Mucosa of rectum (tissue), 2 donors: Measurements from ENCODE around the gene DOK4.
"Not testable (repeated sequence)": the region's sequence is repeated elsewhere in the genome, so short reads cannot be mapped to it uniquely, and the experiment has no call there.

Experiments
- H3K27ac ChIP-seq, 2 donors: one replicate each; pipeline ENCODE4 v1.7.0; 2013; ENCODE audit warnings: inconsistent platforms in 2 of 2, low read depth in 2 of 2, low read length in 2 of 2
- H3K27me3 ChIP-seq, 2 donors: one replicate each; pipeline ENCODE4 v1.7.0; 2013; ENCODE audit warnings: low read length in 2 of 2; ENCODE audit not compliant: control insufficient read depth in 2 of 2, insufficient read depth in 2 of 2
- H3K36me3 ChIP-seq, 2 donors: one replicate each; pipeline ENCODE4 v1.7.0; 2013; ENCODE audit warnings: low read length in 2 of 2; ENCODE audit not compliant: control insufficient read depth in 2 of 2, insufficient read depth in 2 of 2
- H3K4me1 ChIP-seq, 2 donors: one replicate each; pipeline ENCODE4 v1.7.0; 2013; ENCODE audit warnings: low read length in 2 of 2, mild to moderate bottlenecking in 1 of 2; ENCODE audit not compliant: control insufficient read depth in 2 of 2, insufficient read depth in 2 of 2
- H3K4me3 ChIP-seq, 2 donors: one replicate each; pipeline ENCODE4 v1.7.0; 2013; ENCODE audit warnings: low read length in 2 of 2
- H3K9ac ChIP-seq, 2 donors: one replicate each; pipeline ENCODE4 v1.7.0; 2013; ENCODE audit warnings: low read length in 2 of 2, low read depth in 1 of 2, mild to moderate bottlenecking in 1 of 2
- H3K9me3 ChIP-seq, 2 donors: one replicate each; pipeline ENCODE4 v1.7.0; 2013; ENCODE audit warnings: low read length in 2 of 2; ENCODE audit not compliant: control insufficient read depth in 2 of 2
- donor health status: healthy.
- donor health status: Normal muscosa, but diverticular disease.

The DOK4 gene

GRCh38 chr16:57452021-57452420 is 34.3 kb downstream of the DOK4 start:
- Histone ChIP-seq H3K9me3 (no peaks in the 10 kb centered on the region), H3K9ac (no peak overlapping the region), H3K4me3 (no peak overlapping the region), H3K27me3 (no peaks in the 10 kb centered on the region), H3K4me1 (peaks cover 2 to 9% of the 10 kb centered on the region in 2 donors), H3K36me3 (peaks cover 56% of the 10 kb centered on the region in 2 donors), H3K27ac (no peak overlapping the region)

GRCh38 chr16:57447186-57447962 is 38.9 kb downstream of the DOK4 start, which contains the start of the genes CIAPIN1 and COQ9:
Gene CIAPIN1, minus strand, starts transcription at chr16:57447385. Its CDS starts 6,457 bp downstream, at chr16:57440928.
Gene COQ9, plus strand, starts transcription at chr16:57447479. Its CDS starts 27 bp downstream, at chr16:57447506.
- H3K36me3 ChIP-seq = peaks cover 12 to 16% of the 10 kb centered on the region in 2 donors
- no peaks in the 10 kb centered on the region for H3K9me3 ChIP-seq
- H3K27me3 ChIP-seq = no peaks in the 10 kb centered on the region
- H3K27ac ChIP-seq = peak within 1 kb of the TSS; percentile 86 to 89
- peak within 1 kb of the TSS; percentile 67 to 99 for H3K4me3 ChIP-seq
- peaks cover 11 to 14% of the 10 kb centered on the region in 2 donors for H3K4me1 ChIP-seq
- peak within 1 kb of the TSS; percentile 81 to 95 for H3K9ac ChIP-seq

GRCh38 chr16:57446531-57447185 is 39.6 kb downstream of the DOK4 start:
- H3K27ac ChIP-seq = peak overlapping the region; percentile 86 to 89
- peak overlapping the region; percentile 67 to 99 for H3K4me3 ChIP-seq
- H3K4me1 ChIP-seq = peaks cover 11 to 14% of the 10 kb centered on the region in 2 donors
- no peaks in the 10 kb centered on the region for H3K9me3 ChIP-seq
- peak overlapping the region; percentile 81 to 88 for H3K9ac ChIP-seq
- peaks cover 7 to 10% of the 10 kb centered on the region in 2 donors for H3K36me3 ChIP-seq
- H3K27me3 ChIP-seq = no peaks in the 10 kb centered on the region

GRCh38 chr16:57445510-57445909 is 40.8 kb downstream of the DOK4 start:
- Histone ChIP-seq H3K27ac (no peak overlapping the region), H3K9ac (no peak overlapping the region), H3K9me3 (no peaks in the 10 kb centered on the region), H3K4me3 (no peak overlapping the region), H3K4me1 (peaks cover 11 to 14% of the 10 kb centered on the region in 2 donors), H3K36me3 (peaks cover 0 to 6% of the 10 kb centered on the region in 2 donors), H3K27me3 (no peaks in the 10 kb centered on the region)

GRCh38 chr16:57444711-57445110 is 41.6 kb downstream of the DOK4 start:
- no peak overlapping the region for H3K27ac ChIP-seq
- H3K9me3 ChIP-seq = no peaks in the 10 kb centered on the region
- H3K4me3 ChIP-seq = no peak overlapping the region
- H3K4me1 ChIP-seq = peaks cover 11 to 14% of the 10 kb centered on the region in 2 donors
- H3K9ac ChIP-seq = no peak overlapping the region
- no peaks in the 10 kb centered on the region for H3K27me3 ChIP-seq
- peaks cover 0 to 6% of the 10 kb centered on the region in 2 donors for H3K36me3 ChIP-seq

- not testable (repeated sequence) for H3K4me3 ChIP-seq, H3K4me1 ChIP-seq, H3K27me3 ChIP-seq, H3K27ac ChIP-seq, H3K9me3 ChIP-seq, H3K9ac ChIP-seq
- H3K36me3 ChIP-seq = peaks cover 22% of the 10 kb centered on the region in 2 donors
These were observed 45.7 kb downstream of the DOK4 start for GRCh38 chr16:57440551-57440950.

- not testable (repeated sequence) for H3K4me1 ChIP-seq, H3K9ac ChIP-seq, H3K27me3 ChIP-seq, H3K27ac ChIP-seq, H3K9me3 ChIP-seq, H3K4me3 ChIP-seq
- H3K36me3 ChIP-seq = peaks cover 26 to 27% of the 10 kb centered on the region in 2 donors
These were observed 46.3 kb downstream of the DOK4 start for GRCh38 chr16:57439947-57440346.

GRCh38 chr16:57435838-57436237 is 50.5 kb downstream of the DOK4 start:
- Histone ChIP-seq H3K9me3 (no peaks in the 10 kb centered on the region), H3K9ac (no peak overlapping the region), H3K27me3 (no peaks in the 10 kb centered on the region), H3K27ac (no peak overlapping the region), H3K4me1 (peaks cover 0 to 3% of the 10 kb centered on the region in 2 donors), H3K36me3 (peaks cover 62 to 63% of the 10 kb centered on the region in 2 donors), H3K4me3 (no peak overlapping the region)

- H3K36me3 ChIP-seq = peaks cover 69 to 70% of the 10 kb centered on the region in 2 donors
- H3K9ac ChIP-seq = no peak overlapping the region
- no peaks in the 10 kb centered on the region for H3K27me3 ChIP-seq
- no peak overlapping the region for H3K27ac ChIP-seq
- no peaks in the 10 kb centered on the region for H3K9me3 ChIP-seq
- no peak overlapping the region for H3K4me3 ChIP-seq
- H3K4me1 ChIP-seq = peaks cover 0 to 3% of the 10 kb centered on the region in 2 donors
These were observed 52.3 kb downstream of the DOK4 start for GRCh38 chr16:57434003-57434402.

GRCh38 chr16:57432989-57433388 is 53.3 kb downstream of the DOK4 start:
- H3K36me3 ChIP-seq = peaks cover 71 to 72% of the 10 kb centered on the region in 2 donors

More at GRCh38 chr16:57432989-57433388, 53.3 kb downstream of the DOK4 start:
- Histone ChIP-seq H3K9me3 (no peaks in the 10 kb centered on the region), H3K4me3 (no peak overlapping the region), H3K27me3 (no peaks in the 10 kb centered on the region), H3K4me1 (peaks cover 0 to 3% of the 10 kb centered on the region in 2 donors), H3K9ac (no peak overlapping the region), H3K27ac (no peak overlapping the region)
